WTC11 (cell line): ENCODE measurements around the gene RIPOR2. TPM values are rescaled to one million over a fixed set of nuclear protein-coding genes. Genes with fewer than 3 reads are reported as not detected.

Experiments used
- ATAC-seq: fragments of 200-7000 bp; cut with Tn5 transposase; 2 replicates; pipeline ENCODE4 v1.10.0; 2021; ENCODE audit warnings: mild to moderate bottlenecking, moderate library complexity
- CTCF ChIA-PET: fragments of 300-600 bp; sonication (Branson Sonifier 250); formaldehyde crosslinking; loops from one replicate; lab custom pipeline; 2021; ENCODE audit warnings: antibody characterized with exemption; lab: Charles Lee
- POLR2A ChIA-PET: fragments of 350-600 bp; sonication (Branson Sonifier 250); formaldehyde crosslinking; loops from one replicate; lab custom pipeline; 2021; ENCODE audit warnings: antibody characterized with exemption; lab: Charles Lee
- DNase-seq: peaks from one replicate; pipeline ENCODE4 v3.0.0; 2021; ENCODE audit warnings: low spot score
- H3K27ac Mint-ChIP-seq: 2 replicates; pipeline ENCODE4 v1.8.0; 2021; ENCODE audit warnings: mixed read lengths
- H3K27me3 Mint-ChIP-seq: 2 replicates; pipeline ENCODE4 v1.8.0; 2021; ENCODE audit warnings: low read depth, mild to moderate bottlenecking, moderate library complexity, mixed read lengths
- H3K36me3 Mint-ChIP-seq: 2 replicates; pipeline ENCODE4 v1.8.0; 2021; ENCODE audit warnings: mixed read lengths
- H3K4me1 Mint-ChIP-seq: 2 replicates; pipeline ENCODE4 v1.8.0; 2022; ENCODE audit warnings: mixed read lengths
- H3K4me3 Mint-ChIP-seq: 2 replicates; pipeline ENCODE4 v1.8.0; 2021; ENCODE audit warnings: mild to moderate bottlenecking, moderate library complexity, mixed read lengths
- H3K9me3 Mint-ChIP-seq: 2 replicates; pipeline ENCODE4 v1.8.0; 2021; ENCODE audit warnings: mixed read lengths
- ATF1 ChIP-seq: sonication (generic); formaldehyde crosslinking; IDR thresholded peaks from 2 replicates; pipeline ENCODE4 v1.8.1; 2023; ENCODE audit warnings: mild to moderate bottlenecking, moderate library complexity, missing genetic modification reagents
- CREB1 ChIP-seq: sonication (generic); formaldehyde crosslinking; IDR thresholded peaks from 2 replicates; pipeline ENCODE4 v1.8.0; 2023; ENCODE audit warnings: mild to moderate bottlenecking, missing genetic modification reagents
- E2F4 ChIP-seq: sonication (generic); formaldehyde crosslinking; IDR thresholded peaks from 2 replicates; pipeline ENCODE4 v1.8.1; 2022; ENCODE audit warnings: low read depth, mild to moderate bottlenecking, moderate library complexity, missing genetic modification reagents, borderline replicate concordance
- E2F5 ChIP-seq: sonication (generic); formaldehyde crosslinking; IDR thresholded peaks from 2 replicates; pipeline ENCODE4 v1.8.1; 2022; ENCODE audit warnings: mild to moderate bottlenecking, moderate library complexity, missing genetic modification reagents
- EMX1 ChIP-seq: fragments of 250-450 bp; sonication (Bioruptor Pico); IDR thresholded peaks from 2 replicates; pipeline ENCODE4 v1.8.0; 2021; ENCODE audit warnings: mild to moderate bottlenecking
- ESRRA ChIP-seq: sonication (generic); formaldehyde crosslinking; IDR thresholded peaks from 2 replicates; pipeline ENCODE4 v1.8.1; 2022; ENCODE audit warnings: mild to moderate bottlenecking, missing genetic modification reagents, borderline replicate concordance
- FOXP1 ChIP-seq: sonication (generic); formaldehyde crosslinking; IDR thresholded peaks from 2 replicates; pipeline ENCODE4 v1.8.0; 2022; ENCODE audit warnings: missing genetic modification reagents, mild to moderate bottlenecking, moderate library complexity, borderline replicate concordance
- GRHL2 ChIP-seq: fragments of 250-450 bp; sonication (Bioruptor Pico); IDR thresholded peaks from 2 replicates; pipeline ENCODE4 v1.8.0; 2022; ENCODE audit warnings: mild to moderate bottlenecking, moderate library complexity; ENCODE audit not compliant: insufficient replicate concordance, severe bottlenecking
- OVOL2 ChIP-seq: fragments of 250-450 bp; sonication (Bioruptor Pico); IDR thresholded peaks from 2 replicates; pipeline ENCODE4 v1.9.0; 2021; ENCODE audit warnings: mild to moderate bottlenecking, borderline replicate concordance
- PRRX2 ChIP-seq: fragments of 250-450 bp; sonication (Bioruptor Pico); IDR thresholded peaks from 2 replicates; pipeline ENCODE4 v1.8.0; 2021; ENCODE audit warnings: mild to moderate bottlenecking
- RELA ChIP-seq: sonication (generic); formaldehyde crosslinking; IDR thresholded peaks from 2 replicates; pipeline ENCODE4 v1.8.1; 2022; ENCODE audit warnings: missing genetic modification reagents, mild to moderate bottlenecking, borderline replicate concordance
- RORB ChIP-seq: fragments of 250-450 bp; sonication (Bioruptor Pico); IDR thresholded peaks from 2 replicates; pipeline ENCODE4 v1.9.0; 2021; ENCODE audit warnings: mild to moderate bottlenecking
- SMAD3 ChIP-seq: sonication (generic); formaldehyde crosslinking; IDR thresholded peaks from 2 replicates; pipeline ENCODE4 v1.8.0; 2022; ENCODE audit warnings: missing genetic modification reagents, mild to moderate bottlenecking, borderline replicate concordance
- SOX15 ChIP-seq: fragments of 250-450 bp; sonication (Bioruptor Pico); IDR thresholded peaks from 2 replicates; pipeline ENCODE4 v1.9.0; 2021; ENCODE audit warnings: mild to moderate bottlenecking
- TEAD4 ChIP-seq: sonication (generic); formaldehyde crosslinking; IDR thresholded peaks from 2 replicates; pipeline ENCODE4 v1.8.0; 2022; ENCODE audit warnings: mild to moderate bottlenecking, missing genetic modification reagents
- ZNF317 ChIP-seq: sonication (generic); formaldehyde crosslinking; IDR thresholded peaks from 2 replicates; pipeline ENCODE4 v1.8.1; 2023; ENCODE audit warnings: low read depth, mild to moderate bottlenecking, moderate library complexity, missing genetic modification reagents, borderline replicate concordance
- ZNF423 ChIP-seq: fragments of 250-450 bp; sonication (Bioruptor Pico); IDR thresholded peaks from 2 replicates; pipeline ENCODE4 v2.1.2; 2022; ENCODE audit warnings: mild to moderate bottlenecking, moderate library complexity
- total RNA-seq: library from RNA; stranded (reverse); gene quantifications from 3 replicates; pipeline ENCODE4 v1.2.3, GENCODE V29; 2021
- TF ChIP-seq, protein P1 (sequence below): sonication (generic); formaldehyde crosslinking; IDR thresholded peaks from 2 replicates; pipeline ENCODE4 v1.8.0; 2022; ENCODE audit warnings: missing genetic modification reagents
- TF ChIP-seq, protein P2 (sequence below): fragments of 250-450 bp; sonication (Bioruptor Pico); IDR thresholded peaks from 2 replicates; pipeline ENCODE4 v2.1.2; 2022; ENCODE audit warnings: mild to moderate bottlenecking, moderate library complexity
- TF ChIP-seq, protein P3 (sequence below): fragments of 200-600 bp; IDR thresholded peaks from 2 replicates; pipeline ENCODE4 v1.8.0; 2022; ENCODE audit warnings: antibody characterized with exemption
- TF ChIP-seq, protein P4 (sequence below): fragments of 250-450 bp; sonication (Bioruptor Pico); IDR thresholded peaks from 2 replicates; pipeline ENCODE4 v1.9.0; 2021; ENCODE audit warnings: moderate library complexity, mild to moderate bottlenecking, inconsistent platforms, borderline replicate concordance
- TF ChIP-seq, protein P5 (sequence below): sonication (generic); formaldehyde crosslinking; IDR thresholded peaks from 2 replicates; pipeline ENCODE4 v1.8.0; 2022; ENCODE audit warnings: mild to moderate bottlenecking, missing genetic modification reagents

Gene RIPOR2
- total RNA-seq, 1 experiment from 2014 or later: 13.5 TPM

DNA sequence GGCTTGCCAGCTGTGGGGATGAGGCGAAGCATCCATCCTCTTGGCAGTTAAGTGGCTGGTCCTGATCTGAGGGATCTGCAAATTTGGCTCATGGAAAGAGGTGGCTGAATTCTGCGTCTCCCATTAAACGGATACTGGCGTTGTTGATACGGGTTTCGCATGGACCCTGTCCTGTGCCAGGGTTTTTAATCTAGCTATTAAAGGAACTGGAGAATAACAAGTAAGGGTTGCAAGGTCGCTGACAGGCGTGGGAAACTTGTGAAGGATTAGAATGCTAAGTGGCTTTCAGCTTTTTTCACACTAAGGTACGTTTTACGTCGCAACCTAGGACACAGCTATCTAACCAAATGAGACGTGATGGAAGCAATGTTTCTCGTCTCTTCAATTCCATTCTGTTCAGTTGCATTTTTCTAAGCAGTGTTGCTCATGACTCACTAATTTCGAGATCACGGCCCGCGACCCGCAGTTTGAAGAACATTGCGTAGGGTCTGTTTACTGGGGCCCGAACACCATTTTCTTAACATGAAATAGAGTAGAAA is 160.2 kb downstream of the RIPOR2 start:
- H3K27ac Mint-ChIP-seq: peak overlapping the region; percentile 90
- ATAC-seq: no peak
- H3K36me3 Mint-ChIP-seq: peaks cover 23% of the 10 kb centered on the region
- no peaks in the 10 kb centered on the region for H3K9me3 Mint-ChIP-seq
- peak overlapping the region; percentile 98 for H3K4me3 Mint-ChIP-seq
- 0 out of 2 replicates have a peak, but pooled peaks have one; percentile 21 for TF ChIP-seq ESRRA (CRISPR knock-in tag)
- 0 out of 2 replicates have a peak, but pooled peaks have one; percentile 60 for TF ChIP-seq PRRX2
- no peak for TF ChIP-seq ATF1 (CRISPR knock-in tag)
- TF ChIP-seq, all 79 proteins: peak for 2
- ChIA-PET CTCF (interaction anchor here (0.6 to 2.0 kb wide), 3 partner anchors 9 to 295 kb away, joined by 4 to 5 read pairs (median 4); no protein-coding TSS in a partner anchor), POLR2A (no interaction called here)
- DNase-seq: no peak
- H3K4me1 Mint-ChIP-seq: peaks cover 21% of the 10 kb centered on the region
- no peaks in the 10 kb centered on the region for H3K27me3 Mint-ChIP-seq

GRCh38 chr6:24774696-24775519 is 160.9 kb downstream of the RIPOR2 start, which contains the start of gene GMNN:
GMNN (plus strand) TSS chr6:24774937; CDS start chr6:24777247, 2,310 bp downstream.
- POLR2A ChIA-PET: no interaction called here
- Mint-ChIP-seq H3K4me3 (peak within 1 kb of the TSS; percentile 98), H3K27ac (peak within 1 kb of the TSS; percentile 99), H3K4me1 (peaks cover 21% of the 10 kb centered on the region), H3K9me3 (no peaks in the 10 kb centered on the region), H3K27me3 (no peaks in the 10 kb centered on the region), H3K36me3 (peaks cover 17% of the 10 kb centered on the region)
- DNase-seq (peak; percentile 99), ATAC-seq (peak; percentile 94)
- CTCF ChIA-PET: interaction anchor here (0.6 to 2.0 kb wide), 5 partner anchors 159 to 296 kb away, joined by 3 to 5 read pairs (median 4); no protein-coding TSS in a partner anchor
- no peak for TF ChIP-seq GRHL2 (CRISPR knock-in tag)
- TF ChIP-seq RORB (CRISPR knock-in tag): no peak
- no peak; the same call in 1 of the 2 replicates for TF ChIP-seq CREB1 (CRISPR knock-in tag)
- TF ChIP-seq, protein P1, sequence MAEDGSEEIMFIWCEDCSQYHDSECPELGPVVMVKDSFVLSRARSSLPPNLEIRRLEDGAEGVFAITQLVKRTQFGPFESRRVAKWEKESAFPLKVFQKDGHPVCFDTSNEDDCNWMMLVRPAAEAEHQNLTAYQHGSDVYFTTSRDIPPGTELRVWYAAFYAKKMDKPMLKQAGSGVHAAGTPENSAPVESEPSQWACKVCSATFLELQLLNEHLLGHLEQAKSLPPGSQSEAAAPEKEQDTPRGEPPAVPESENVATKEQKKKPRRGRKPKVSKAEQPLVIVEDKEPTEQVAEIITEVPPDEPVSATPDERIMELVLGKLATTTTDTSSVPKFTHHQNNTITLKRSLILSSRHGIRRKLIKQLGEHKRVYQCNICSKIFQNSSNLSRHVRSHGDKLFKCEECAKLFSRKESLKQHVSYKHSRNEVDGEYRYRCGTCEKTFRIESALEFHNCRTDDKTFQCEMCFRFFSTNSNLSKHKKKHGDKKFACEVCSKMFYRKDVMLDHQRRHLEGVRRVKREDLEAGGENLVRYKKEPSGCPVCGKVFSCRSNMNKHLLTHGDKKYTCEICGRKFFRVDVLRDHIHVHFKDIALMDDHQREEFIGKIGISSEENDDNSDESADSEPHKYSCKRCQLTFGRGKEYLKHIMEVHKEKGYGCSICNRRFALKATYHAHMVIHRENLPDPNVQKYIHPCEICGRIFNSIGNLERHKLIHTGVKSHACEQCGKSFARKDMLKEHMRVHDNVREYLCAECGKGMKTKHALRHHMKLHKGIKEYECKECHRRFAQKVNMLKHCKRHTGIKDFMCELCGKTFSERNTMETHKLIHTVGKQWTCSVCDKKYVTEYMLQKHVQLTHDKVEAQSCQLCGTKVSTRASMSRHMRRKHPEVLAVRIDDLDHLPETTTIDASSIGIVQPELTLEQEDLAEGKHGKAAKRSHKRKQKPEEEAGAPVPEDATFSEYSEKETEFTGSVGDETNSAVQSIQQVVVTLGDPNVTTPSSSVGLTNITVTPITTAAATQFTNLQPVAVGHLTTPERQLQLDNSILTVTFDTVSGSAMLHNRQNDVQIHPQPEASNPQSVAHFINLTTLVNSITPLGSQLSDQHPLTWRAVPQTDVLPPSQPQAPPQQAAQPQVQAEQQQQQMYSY (CRISPR knock-in tag): no peak
- TF ChIP-seq FOXP1 (CRISPR knock-in tag): peak; percentile 88; the same call in 1 of the 2 replicates
- TF ChIP-seq TEAD4 (CRISPR knock-in tag): peak; percentile 42; the same call in 1 of the 2 replicates
- no peak for TF ChIP-seq OVOL2 (CRISPR knock-in tag)
- peak; percentile 85 for TF ChIP-seq SMAD3 (CRISPR knock-in tag)
- TF ChIP-seq E2F4 (CRISPR knock-in tag): peak; percentile 93
- TF ChIP-seq, protein P2, sequence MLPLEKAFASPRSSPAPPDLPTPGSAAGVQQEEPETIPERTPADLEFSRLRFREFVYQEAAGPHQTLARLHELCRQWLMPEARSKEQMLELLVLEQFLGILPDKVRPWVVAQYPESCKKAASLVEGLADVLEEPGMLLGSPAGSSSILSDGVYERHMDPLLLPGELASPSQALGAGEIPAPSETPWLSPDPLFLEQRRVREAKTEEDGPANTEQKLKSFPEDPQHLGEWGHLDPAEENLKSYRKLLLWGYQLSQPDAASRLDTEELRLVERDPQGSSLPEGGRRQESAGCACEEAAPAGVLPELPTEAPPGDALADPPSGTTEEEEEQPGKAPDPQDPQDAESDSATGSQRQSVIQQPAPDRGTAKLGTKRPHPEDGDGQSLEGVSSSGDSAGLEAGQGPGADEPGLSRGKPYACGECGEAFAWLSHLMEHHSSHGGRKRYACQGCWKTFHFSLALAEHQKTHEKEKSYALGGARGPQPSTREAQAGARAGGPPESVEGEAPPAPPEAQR (CRISPR knock-in tag): no peak
- TF ChIP-seq, protein P3, sequence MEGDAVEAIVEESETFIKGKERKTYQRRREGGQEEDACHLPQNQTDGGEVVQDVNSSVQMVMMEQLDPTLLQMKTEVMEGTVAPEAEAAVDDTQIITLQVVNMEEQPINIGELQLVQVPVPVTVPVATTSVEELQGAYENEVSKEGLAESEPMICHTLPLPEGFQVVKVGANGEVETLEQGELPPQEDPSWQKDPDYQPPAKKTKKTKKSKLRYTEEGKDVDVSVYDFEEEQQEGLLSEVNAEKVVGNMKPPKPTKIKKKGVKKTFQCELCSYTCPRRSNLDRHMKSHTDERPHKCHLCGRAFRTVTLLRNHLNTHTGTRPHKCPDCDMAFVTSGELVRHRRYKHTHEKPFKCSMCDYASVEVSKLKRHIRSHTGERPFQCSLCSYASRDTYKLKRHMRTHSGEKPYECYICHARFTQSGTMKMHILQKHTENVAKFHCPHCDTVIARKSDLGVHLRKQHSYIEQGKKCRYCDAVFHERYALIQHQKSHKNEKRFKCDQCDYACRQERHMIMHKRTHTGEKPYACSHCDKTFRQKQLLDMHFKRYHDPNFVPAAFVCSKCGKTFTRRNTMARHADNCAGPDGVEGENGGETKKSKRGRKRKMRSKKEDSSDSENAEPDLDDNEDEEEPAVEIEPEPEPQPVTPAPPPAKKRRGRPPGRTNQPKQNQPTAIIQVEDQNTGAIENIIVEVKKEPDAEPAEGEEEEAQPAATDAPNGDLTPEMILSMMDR: no peak
- TF ChIP-seq, protein P4, sequence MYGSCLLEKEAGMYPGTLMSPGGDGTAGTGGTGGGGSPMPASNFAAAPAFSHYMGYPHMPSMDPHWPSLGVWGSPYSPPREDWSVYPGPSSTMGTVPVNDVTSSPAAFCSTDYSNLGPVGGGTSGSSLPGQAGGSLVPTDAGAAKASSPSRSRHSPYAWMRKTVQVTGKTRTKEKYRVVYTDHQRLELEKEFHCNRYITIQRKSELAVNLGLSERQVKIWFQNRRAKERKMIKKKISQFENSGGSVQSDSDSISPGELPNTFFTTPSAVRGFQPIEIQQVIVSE (CRISPR knock-in tag): no peak
- TF ChIP-seq E2F5 (CRISPR knock-in tag): peak; percentile 87; the same call in 1 of the 2 replicates
- TF ChIP-seq, protein P5, sequence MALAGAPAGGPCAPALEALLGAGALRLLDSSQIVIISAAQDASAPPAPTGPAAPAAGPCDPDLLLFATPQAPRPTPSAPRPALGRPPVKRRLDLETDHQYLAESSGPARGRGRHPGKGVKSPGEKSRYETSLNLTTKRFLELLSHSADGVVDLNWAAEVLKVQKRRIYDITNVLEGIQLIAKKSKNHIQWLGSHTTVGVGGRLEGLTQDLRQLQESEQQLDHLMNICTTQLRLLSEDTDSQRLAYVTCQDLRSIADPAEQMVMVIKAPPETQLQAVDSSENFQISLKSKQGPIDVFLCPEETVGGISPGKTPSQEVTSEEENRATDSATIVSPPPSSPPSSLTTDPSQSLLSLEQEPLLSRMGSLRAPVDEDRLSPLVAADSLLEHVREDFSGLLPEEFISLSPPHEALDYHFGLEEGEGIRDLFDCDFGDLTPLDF: peak; percentile 48; the same call in 1 of the 2 replicates
- TF ChIP-seq ZNF423 (CRISPR knock-in tag): no peak
- 0 out of 2 replicates have a peak, but pooled peaks have one; percentile 15 for TF ChIP-seq ZNF317 (CRISPR knock-in tag)
- TF ChIP-seq EMX1 (CRISPR knock-in tag): no peak
- no peak for TF ChIP-seq RELA (CRISPR knock-in tag)
- no peak for TF ChIP-seq SOX15 (CRISPR knock-in tag)
